ENCODE results near the gene NCK2.
"Not testable (repeated sequence)": the region's sequence is repeated elsewhere in the genome, so short reads cannot be mapped to it uniquely, and the experiment has no call there.

The NCK2 gene

GRCh38 chr2:105883911-105884694 is 139.4 kb downstream of the NCK2 start:
- DNase-seq (ENCODE audit: insufficient read length, low spot score), result no peak
- FAIRE-seq, result no peak

DNA sequence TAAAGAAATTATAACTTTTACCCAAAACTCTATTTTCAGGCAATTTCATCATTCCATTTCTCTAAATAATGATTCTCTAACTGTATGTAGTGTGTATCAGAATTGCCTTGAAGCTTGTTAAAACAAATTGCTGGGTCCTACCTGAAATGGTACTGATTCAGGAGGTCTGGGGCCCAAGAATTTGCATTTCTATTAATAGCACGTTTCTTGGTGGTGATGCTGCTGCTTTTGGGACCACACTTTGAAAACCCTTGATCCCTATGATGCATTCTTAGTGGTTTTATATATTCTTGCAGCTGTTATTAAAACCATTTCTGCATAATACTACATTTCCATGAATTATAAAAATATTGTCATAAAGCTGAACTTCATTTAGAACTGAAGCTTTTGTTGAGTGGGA is 140.7 kb downstream of the NCK2 start:
- no peak for DNase-seq (ENCODE audit: insufficient read length, low spot score)
- FAIRE-seq, result no peak

GRCh38 chr2:105886029-105886454 is 141.3 kb downstream of the NCK2 start:
- FAIRE-seq (no peak), DNase-seq (ENCODE audit: insufficient read length, low spot score) (no peak)

DNA sequence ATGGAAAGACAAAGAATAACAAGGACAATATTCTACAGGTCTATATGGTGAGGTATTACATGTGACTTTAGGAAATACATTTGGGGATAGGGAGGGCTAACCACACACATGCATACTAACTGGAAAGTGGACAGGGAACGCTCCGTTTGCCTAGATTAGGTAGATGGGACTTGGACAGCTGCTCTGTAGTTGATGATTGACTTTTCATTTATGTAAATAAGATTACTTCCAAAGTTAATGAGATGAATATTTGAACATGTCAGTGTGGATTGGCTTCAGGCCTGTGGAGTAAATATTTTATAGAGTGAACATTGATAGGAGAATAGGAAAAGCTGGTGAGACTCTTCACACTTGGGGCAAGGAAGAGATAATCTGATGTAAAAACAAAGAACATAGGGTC is 142.0 kb downstream of the NCK2 start:
- DNase-seq (ENCODE audit: insufficient read length, low spot score), result no peak
- no peak for FAIRE-seq

GRCh38 chr2:105887256-105887655 is 142.5 kb downstream of the NCK2 start:
- DNase-seq (ENCODE audit: insufficient read length, low spot score), result no peak
- FAIRE-seq, result no peak

DNA sequence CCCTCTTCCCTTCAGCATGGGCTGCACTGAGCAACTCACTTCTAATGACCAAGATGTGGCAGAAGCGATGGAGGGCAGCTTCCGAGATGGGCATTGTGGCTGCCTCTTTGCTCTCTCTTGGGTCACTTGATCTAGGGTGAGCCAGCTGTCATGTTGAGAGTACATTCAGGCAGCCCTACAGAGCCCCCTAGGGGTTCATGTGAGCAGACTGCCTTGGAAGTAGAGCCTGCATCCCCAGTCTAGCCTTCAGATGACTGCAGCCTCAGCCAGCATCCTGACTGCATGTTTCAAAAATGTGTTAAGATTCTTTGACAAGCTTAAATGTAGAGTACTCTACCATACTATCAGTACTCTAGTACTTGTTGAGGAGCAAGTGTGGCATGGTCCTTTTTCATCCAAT is 143.9 kb downstream of the NCK2 start:
- DNase-seq (ENCODE audit: insufficient read length, low spot score) (no peak), FAIRE-seq (no peak)

GRCh38 chr2:105889046-105889445 is 144.3 kb downstream of the NCK2 start:
- no peak for DNase-seq (ENCODE audit: insufficient read length, low spot score)

GRCh38 chr2:105890111-105890510 is 145.4 kb downstream of the NCK2 start:
- DNase-seq (ENCODE audit: insufficient read length, low spot score), result no peak
- FAIRE-seq, result no peak

More at GRCh38 chr2:105889046-105889445, 144.3 kb downstream of the NCK2 start:
- no peak for FAIRE-seq

DNA sequence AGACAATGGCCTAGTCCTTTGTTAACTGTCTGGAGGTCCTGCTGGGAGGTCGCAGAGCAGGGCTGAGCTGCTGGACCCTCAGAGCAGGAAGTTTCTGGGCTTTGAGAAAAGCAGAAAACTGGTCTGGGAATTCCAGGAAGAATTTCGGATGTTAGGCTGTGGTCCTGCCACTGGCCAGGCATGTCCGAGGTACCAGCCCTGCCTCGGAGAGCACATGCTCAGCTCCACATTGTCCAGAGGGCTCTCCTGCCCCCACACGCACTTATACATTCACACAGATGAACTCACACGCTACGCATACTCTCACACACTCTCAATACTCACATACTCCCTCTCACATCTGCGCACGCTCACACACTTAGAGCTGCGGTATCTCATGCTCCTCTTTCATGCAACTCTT is 146.1 kb downstream of the NCK2 start:
- DNase-seq (ENCODE audit: insufficient read length, low spot score), result no peak
- no peak for FAIRE-seq

DNA sequence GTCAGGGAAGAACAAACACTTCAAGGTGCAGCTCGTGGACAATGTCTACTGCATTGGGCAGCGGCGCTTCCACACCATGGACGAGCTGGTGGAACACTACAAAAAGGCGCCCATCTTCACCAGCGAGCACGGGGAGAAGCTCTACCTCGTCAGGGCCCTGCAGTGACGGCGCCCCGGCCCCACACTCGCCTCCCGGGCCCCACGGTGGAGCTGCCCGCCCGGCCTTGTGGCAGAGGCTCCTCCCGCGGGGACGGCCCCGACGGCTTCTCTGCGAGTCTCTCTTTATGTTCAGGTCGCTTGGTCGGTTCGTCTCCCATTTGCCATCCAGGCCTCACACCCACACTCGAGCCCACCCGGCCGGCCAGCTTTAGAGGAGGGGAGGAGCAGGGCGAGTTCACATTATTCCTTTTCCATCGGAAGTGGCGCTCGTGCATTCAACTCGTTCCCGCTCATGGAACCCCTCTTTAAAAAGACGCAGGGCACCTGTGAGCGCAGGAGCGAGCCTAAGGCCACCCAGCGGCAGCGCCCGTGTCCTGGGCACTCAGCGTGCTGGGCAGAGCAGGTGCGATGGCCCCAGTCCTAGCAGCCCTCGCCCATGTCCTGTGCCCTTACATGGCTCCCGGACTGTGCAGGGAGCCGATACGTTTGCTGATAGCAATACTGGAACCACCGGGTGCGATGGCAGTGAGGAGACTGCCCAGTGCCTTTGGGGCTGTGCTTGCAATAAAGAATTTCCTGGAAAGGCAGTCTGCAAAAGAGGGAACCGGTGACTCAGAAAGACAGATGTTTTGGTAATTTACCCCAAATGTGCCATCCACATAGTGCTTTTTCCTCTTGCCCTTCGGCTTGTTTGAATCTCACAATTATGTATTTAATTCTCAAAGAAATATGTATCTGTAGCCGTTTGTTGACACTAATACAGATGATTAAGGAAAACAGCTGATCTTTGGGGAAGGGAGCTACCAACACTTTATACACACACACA is 148.6 kb downstream of the NCK2 start:
- FAIRE-seq, result no peak
- DNase-seq (ENCODE audit: insufficient read length, low spot score), result no peak

DNA sequence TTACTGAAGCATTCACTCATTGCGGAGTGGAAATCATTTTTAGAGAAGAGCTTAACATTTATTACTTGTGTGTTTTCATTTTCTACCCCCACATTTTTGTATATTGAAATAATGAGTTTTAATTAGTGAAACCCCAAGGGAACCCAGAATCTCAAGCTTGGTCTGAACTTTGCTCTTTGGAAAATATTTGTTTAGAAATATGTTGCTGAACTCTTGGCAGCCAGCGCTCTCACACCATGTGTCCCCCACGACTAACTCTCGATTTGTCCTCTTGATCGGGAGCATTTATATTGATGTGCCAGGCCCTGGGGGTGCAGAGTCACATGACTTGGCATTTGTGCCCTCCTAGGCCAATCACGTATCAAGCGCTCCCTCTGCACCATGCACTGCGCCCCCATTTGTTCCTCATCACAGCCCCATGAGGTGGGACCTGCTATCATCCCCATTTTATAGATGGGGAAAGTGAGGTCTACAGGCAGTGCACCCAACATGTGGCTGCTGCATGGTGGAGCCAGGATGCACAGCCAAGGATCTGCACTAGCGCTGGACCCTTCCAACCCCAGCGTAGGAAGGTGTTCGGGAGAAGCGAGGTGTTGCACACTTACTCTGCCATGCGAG is 149.7 kb downstream of the NCK2 start:
- FAIRE-seq (no peak), DNase-seq (ENCODE audit: insufficient read length, low spot score) (no peak)

DNA sequence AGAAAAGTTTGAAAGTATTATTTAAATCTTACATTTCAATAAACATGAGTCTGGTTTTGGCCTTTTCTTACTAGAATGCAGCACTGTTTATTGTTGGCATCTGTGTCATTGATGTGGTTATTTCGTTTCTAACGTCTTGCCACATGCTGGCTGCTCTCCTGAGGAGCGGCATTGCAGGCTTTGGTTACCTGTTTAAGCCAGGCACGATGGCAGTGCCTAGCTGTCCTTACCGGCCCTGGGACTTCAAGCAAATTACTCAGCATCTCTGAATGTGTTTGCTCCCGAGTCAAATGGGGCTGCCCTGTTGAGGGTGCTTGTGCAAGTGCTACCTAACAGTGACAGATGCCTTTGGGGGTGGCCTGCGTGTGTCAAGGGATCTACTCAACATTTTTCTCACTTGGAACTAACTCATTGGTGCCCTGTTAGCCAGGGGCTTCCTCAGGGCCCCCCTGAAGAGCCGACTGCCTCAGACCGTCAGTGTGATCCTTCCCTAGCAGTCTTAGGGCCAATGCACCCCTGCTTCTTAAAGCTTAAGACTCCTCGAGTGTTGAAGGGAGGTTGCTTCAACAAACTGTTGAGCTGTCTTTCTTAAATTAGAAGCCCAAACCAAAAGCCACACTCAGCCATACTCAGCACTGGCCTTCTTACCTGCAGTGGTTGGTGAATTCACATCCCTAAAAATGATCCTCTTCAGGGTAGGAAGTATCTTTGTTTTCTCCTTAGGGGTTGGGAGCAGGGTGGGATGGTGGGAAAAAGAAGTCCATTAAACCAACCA is 151.5 kb downstream of the NCK2 start:
- no peak for DNase-seq (ENCODE audit: insufficient read length, low spot score)
- FAIRE-seq, result no peak

DNA sequence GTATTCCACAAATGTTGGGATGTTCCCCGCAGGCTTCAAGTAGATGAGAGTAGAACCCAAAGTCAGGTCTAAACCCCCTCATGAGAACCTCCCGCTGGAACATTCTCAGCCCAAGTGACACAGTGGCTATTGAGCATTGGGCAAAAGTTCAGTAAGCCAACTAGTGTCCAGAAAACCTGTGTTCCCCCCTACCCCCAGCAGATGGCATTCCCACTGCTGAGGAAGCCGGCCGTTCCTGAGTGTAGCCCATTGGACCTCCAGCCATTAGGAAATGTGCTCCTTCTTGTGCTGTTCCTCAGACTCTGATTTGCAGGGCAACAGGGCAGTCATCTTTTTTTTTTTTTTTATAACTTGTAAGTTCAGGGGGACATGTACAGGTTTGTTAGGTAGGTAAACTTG is 152.1 kb downstream of the NCK2 start:
- DNase-seq (ENCODE audit: insufficient read length, low spot score) (no peak), FAIRE-seq (no peak)

GRCh38 chr2:105897694-105898093 is 153.0 kb downstream of the NCK2 start:
- not testable (repeated sequence) for FAIRE-seq; DNase-seq (ENCODE audit: insufficient read length, low spot score)

- FAIRE-seq (no peak), DNase-seq (ENCODE audit: insufficient read length, low spot score) (no peak)
Observed at GRCh38 chr2:105903051-105903674, 158.5 kb downstream of the NCK2 start.

- FAIRE-seq (no peak), DNase-seq (ENCODE audit: insufficient read length, low spot score) (no peak)
Observed at GRCh38 chr2:105904938-105905337, 160.2 kb downstream of the NCK2 start.

- FAIRE-seq (no peak), DNase-seq (ENCODE audit: insufficient read length, low spot score) (no peak)
Observed at GRCh38 chr2:105906481-105906880, 161.8 kb downstream of the NCK2 start.

DNA sequence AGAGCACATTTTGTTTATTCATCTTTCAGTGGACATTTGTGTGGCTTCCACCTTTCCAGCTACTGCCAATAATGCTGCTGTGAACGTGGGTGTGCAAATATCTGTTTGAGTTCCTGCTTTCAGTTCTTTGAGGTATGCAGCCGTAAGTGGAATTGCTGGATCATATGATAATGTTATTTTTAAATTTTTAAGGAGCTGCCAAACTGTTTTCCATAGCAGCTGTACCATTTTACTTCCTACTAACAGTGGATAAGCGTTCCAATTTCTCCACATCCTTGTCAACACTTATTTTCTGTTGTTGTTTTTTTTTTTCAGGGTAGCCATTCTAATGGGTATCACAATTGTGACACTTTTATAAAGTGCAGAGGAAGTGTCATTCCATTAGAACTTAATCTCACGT is 162.5 kb downstream of the NCK2 start:
- no peak for DNase-seq (ENCODE audit: insufficient read length, low spot score)
- FAIRE-seq, result no peak

GRCh38 chr2:105909215-105909614 is 164.5 kb downstream of the NCK2 start:
- no peak for DNase-seq (ENCODE audit: insufficient read length, low spot score)
- FAIRE-seq, result no peak

Measured in HTR-8/SVneo (cell line).